HepG2 (cell line): ENCODE data around the gene P2RX5. TPM values are rescaled to one million over a fixed set of nuclear protein-coding genes. Genes with fewer than 3 reads are reported as not detected.

Experiments used
- ARNT2 ChIP-seq: sonication (generic); formaldehyde crosslinking; IDR thresholded peaks from 2 replicates; pipeline ENCODE4 v1.8.0; 2022; ENCODE audit warnings: mild to moderate bottlenecking, low read depth, missing genetic modification reagents, moderate library complexity
- CC2D1A ChIP-seq: sonication (generic); formaldehyde crosslinking; IDR thresholded peaks from 2 replicates; pipeline ENCODE4 v1.8.1; 2023; ENCODE audit warnings: mild to moderate bottlenecking, missing genetic modification reagents
- CHCHD3 ChIP-seq: sonication (generic); formaldehyde crosslinking; IDR thresholded peaks from 2 replicates; pipeline ENCODE4 v1.8.0; 2022; ENCODE audit warnings: mild to moderate bottlenecking, missing genetic modification reagents, moderate library complexity
- GATAD2A ChIP-seq: IDR thresholded peaks from 2 replicates; pipeline ENCODE4 v1.6.1; 2016
- KDM1A ChIP-seq: IDR thresholded peaks from 2 replicates; pipeline ENCODE4 v1.6.1; 2016; ENCODE audit warnings: missing compliant biosample characterization
- KLF9 ChIP-seq: IDR thresholded peaks from 2 replicates; pipeline ENCODE4 v1.6.1; 2016; ENCODE audit warnings: low read depth
- MAFF ChIP-seq: IDR thresholded peaks from 2 replicates; pipeline ENCODE4 v1.6.1; 2011; ENCODE audit warnings: low read depth, low read length, improper control_type of control experiment
- SAP130 ChIP-seq: IDR thresholded peaks from 2 replicates; pipeline ENCODE4 v1.6.1; 2016; ENCODE audit warnings: low read depth
- SOX6 ChIP-seq, 2 experiments: fragments of 450-650 bp in 1 of 2; sonication (generic) in 1 of 2; formaldehyde crosslinking in 1 of 2; IDR thresholded peaks; 2 replicates each; pipeline versions ENCODE4 v1.4.0 to v1.6.1; 2017 to 2020; ENCODE audit warnings: antibody characterized with exemption in 1 of 2, mild to moderate bottlenecking in 1 of 2, missing genetic modification reagents in 1 of 2
- TOE1 ChIP-seq: sonication (generic); formaldehyde crosslinking; IDR thresholded peaks from 2 replicates; pipeline ENCODE4 v1.4.0; 2020; ENCODE audit warnings: mild to moderate bottlenecking, missing genetic modification reagents
- TOPORS ChIP-seq: sonication (generic); formaldehyde crosslinking; IDR thresholded peaks from 2 replicates; pipeline ENCODE4 v1.8.0; 2023; ENCODE audit warnings: mild to moderate bottlenecking, missing genetic modification reagents
- ZBTB20 ChIP-seq: sonication (generic); formaldehyde crosslinking; IDR thresholded peaks from 2 replicates; pipeline ENCODE4 v1.8.1; 2023; ENCODE audit warnings: missing genetic modification reagents, low read depth, mild to moderate bottlenecking, borderline replicate concordance
- ZFP1 ChIP-seq: IDR thresholded peaks from 2 replicates; pipeline ENCODE4 v1.6.1; 2016
- ZNF282 ChIP-seq: fragments of 450-650 bp; IDR thresholded peaks from 2 replicates; pipeline ENCODE4 v1.6.1; 2018; ENCODE audit not compliant: partially characterized antibody
- ZNF431 ChIP-seq: sonication (generic); formaldehyde crosslinking; IDR thresholded peaks from 2 replicates; pipeline ENCODE4 v1.9.0; 2022; ENCODE audit warnings: missing genetic modification reagents, low read depth, mild to moderate bottlenecking, borderline replicate concordance
- ZNF441 ChIP-seq: sonication (generic); formaldehyde crosslinking; IDR thresholded peaks from 2 replicates; pipeline ENCODE4 v1.7.0; 2021; ENCODE audit warnings: missing genetic modification reagents, borderline replicate concordance
- ZNF501 ChIP-seq: sonication (generic); formaldehyde crosslinking; IDR thresholded peaks from 2 replicates; pipeline ENCODE4 v1.5.1; 2020; ENCODE audit warnings: mild to moderate bottlenecking, moderate library complexity, missing genetic modification reagents
- ZNF589 ChIP-seq: sonication (generic); formaldehyde crosslinking; conservative IDR thresholded peaks from 2 replicates; pipeline ENCODE4 v1.8.0; 2022; ENCODE audit warnings: mild to moderate bottlenecking, moderate library complexity, missing genetic modification reagents
- ZNF672 ChIP-seq: sonication (generic); formaldehyde crosslinking; IDR thresholded peaks from 2 replicates; pipeline ENCODE4 v1.8.1; 2022; ENCODE audit warnings: missing genetic modification reagents
- ZNF775 ChIP-seq: sonication (generic); formaldehyde crosslinking; IDR thresholded peaks from 2 replicates; pipeline ENCODE4 v1.4.0; 2020; ENCODE audit warnings: missing genetic modification reagents, mild to moderate bottlenecking, moderate library complexity, borderline replicate concordance
- polyA plus RNA-seq, 8 experiments: library from polyadenylated mRNA; depleted of rRNA in 3 of 8; stranded (reverse) in 7 of 8; unstranded in 1 of 8; fragments of >200 nt; fragmentation: Illumina TruSeq in 4 of 8; extraction: Trizol in 4 of 8; gene quantifications; 2 replicates each; pipeline versions ENCODE4 v1.2.1 to v1.2.3, GENCODE V29; 2011 to 2016; ENCODE audit warnings: low read depth in 4 of 8, missing spikeins in 1 of 8, mixed read lengths in 1 of 8; ENCODE audit not compliant: insufficient read depth in 1 of 8
- total RNA-seq, 5 experiments: library from RNA; depleted of rRNA; stranded (reverse); fragments of >200 nt; fragmentation: Illumina TruSeq; extraction: Trizol; gene quantifications; 2 replicates each; pipeline ENCODE4 v1.2.3, GENCODE V29; 2016; ENCODE audit warnings: low read depth in 1 of 5
- TF ChIP-seq, protein P1 (sequence below): IDR thresholded peaks from 2 replicates; pipeline ENCODE4 v1.6.1; 2016; ENCODE audit warnings: missing compliant biosample characterization, missing genetic modification reagents, borderline replicate concordance
- TF ChIP-seq, protein P2 (sequence below): sonication (generic); formaldehyde crosslinking; IDR thresholded peaks from 2 replicates; pipeline ENCODE4; 2020; ENCODE audit warnings: missing genetic modification reagents, mild to moderate bottlenecking, borderline replicate concordance
- TF ChIP-seq, protein P3 (sequence below): sonication (generic); formaldehyde crosslinking; IDR thresholded peaks from 2 replicates; pipeline ENCODE4 v1.4.0; 2020; ENCODE audit warnings: missing genetic modification reagents, low read depth, mild to moderate bottlenecking, borderline replicate concordance
- TF ChIP-seq, protein P4 (sequence below): sonication (generic); formaldehyde crosslinking; IDR thresholded peaks from 2 replicates; pipeline ENCODE4 v1.4.0; 2020; ENCODE audit warnings: missing genetic modification reagents

Gene P2RX5
- total and polyA plus RNA-seq, 2 of the 13 experiments (the other 11 are each of a cell fraction or from before 2014, with no cell fraction given) = 0.95 to 1.7 TPM

DNA sequence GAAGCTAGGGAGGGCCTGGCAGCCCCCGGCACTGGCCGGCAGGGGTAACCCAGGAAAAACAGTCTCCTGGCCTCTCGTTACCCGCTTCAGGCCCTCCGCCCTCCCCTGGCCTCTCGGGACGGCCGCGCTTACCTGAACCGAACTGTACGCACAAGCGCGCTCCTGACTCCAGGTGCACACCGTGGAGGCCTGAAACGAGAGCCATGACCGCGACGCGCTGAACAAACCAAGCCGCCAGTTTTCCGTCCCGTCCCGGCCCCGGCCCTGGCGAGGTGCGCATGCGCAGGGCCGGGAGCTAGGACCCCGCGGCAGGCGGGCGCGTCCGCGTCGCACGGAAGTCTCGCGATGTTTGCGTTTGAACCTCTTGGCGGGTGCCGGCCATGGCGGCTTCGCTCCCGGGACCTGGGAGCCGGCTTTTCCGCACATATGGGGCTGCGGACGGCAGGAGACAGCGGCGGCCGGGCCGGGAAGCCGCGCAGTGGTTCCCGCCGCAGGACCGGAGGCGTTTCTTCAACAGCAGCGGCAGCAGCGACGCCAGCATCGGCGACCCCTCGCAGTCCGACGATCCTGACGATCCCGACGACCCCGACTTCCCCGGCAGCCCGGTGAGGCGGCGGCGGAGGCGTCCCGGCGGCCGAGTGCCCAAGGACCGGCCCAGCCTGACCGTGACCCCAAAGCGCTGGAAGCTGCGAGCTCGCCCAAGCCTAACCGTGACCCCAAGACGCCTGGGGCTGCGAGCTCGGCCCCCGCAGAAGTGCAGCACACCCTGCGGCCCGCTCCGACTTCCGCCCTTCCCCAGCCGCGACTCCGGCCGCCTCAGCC is 27.8 kb upstream of the P2RX5 start, which contains the start of gene HASPIN (continued):
- TF ChIP-seq, protein P1, sequence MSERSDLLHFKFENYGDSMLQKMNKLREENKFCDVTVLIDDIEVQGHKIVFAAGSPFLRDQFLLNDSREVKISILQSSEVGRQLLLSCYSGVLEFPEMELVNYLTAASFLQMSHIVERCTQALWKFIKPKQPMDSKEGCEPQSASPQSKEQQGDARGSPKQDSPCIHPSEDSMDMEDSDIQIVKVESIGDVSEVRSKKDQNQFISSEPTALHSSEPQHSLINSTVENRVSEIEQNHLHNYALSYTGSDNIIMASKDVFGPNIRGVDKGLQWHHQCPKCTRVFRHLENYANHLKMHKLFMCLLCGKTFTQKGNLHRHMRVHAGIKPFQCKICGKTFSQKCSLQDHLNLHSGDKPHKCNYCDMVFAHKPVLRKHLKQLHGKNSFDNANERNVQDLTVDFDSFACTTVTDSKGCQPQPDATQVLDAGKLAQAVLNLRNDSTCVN = peak; percentile 72
- 0 out of 2 replicates have a peak, but pooled peaks have one; percentile 70 for TF ChIP-seq ZNF672 (CRISPR knock-in tag)
- TF ChIP-seq SAP130 (CRISPR knock-in tag) = peak; percentile 98
- peak; percentile 41; the same call in 1 of the 2 replicates for TF ChIP-seq KLF9 (CRISPR knock-in tag)
- TF ChIP-seq, protein P2, sequence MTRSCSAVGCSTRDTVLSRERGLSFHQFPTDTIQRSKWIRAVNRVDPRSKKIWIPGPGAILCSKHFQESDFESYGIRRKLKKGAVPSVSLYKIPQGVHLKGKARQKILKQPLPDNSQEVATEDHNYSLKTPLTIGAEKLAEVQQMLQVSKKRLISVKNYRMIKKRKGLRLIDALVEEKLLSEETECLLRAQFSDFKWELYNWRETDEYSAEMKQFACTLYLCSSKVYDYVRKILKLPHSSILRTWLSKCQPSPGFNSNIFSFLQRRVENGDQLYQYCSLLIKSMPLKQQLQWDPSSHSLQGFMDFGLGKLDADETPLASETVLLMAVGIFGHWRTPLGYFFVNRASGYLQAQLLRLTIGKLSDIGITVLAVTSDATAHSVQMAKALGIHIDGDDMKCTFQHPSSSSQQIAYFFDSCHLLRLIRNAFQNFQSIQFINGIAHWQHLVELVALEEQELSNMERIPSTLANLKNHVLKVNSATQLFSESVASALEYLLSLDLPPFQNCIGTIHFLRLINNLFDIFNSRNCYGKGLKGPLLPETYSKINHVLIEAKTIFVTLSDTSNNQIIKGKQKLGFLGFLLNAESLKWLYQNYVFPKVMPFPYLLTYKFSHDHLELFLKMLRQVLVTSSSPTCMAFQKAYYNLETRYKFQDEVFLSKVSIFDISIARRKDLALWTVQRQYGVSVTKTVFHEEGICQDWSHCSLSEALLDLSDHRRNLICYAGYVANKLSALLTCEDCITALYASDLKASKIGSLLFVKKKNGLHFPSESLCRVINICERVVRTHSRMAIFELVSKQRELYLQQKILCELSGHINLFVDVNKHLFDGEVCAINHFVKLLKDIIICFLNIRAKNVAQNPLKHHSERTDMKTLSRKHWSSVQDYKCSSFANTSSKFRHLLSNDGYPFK (CRISPR knock-in tag) = peak; percentile 79; the same call in 1 of the 2 replicates
- TF ChIP-seq CHCHD3 (CRISPR knock-in tag) = peak; percentile 96
- TF ChIP-seq MAFF = no peak
- peak; percentile 100 for TF ChIP-seq ARNT2
- TF ChIP-seq ZBTB20 (CRISPR knock-in tag) = peak; percentile 22; the same call in 1 of the 2 replicates
- no peak for TF ChIP-seq CC2D1A (CRISPR knock-in tag)
- TF ChIP-seq ZFP1 = 0 out of 2 replicates have a peak, but pooled peaks have one; percentile 40
- TF ChIP-seq TOE1 (CRISPR knock-in tag) = no peak
- 0 out of 2 replicates have a peak, but pooled peaks have one; percentile 60 for TF ChIP-seq ZNF775 (CRISPR knock-in tag)
- no peak for TF ChIP-seq ZNF431 (CRISPR knock-in tag)
- peak; percentile 94 for TF ChIP-seq TOPORS (CRISPR knock-in tag)
- peak; percentile 85; the same call in 1 of the 2 replicates for TF ChIP-seq ZNF589 (CRISPR knock-in tag)
- TF ChIP-seq, protein P3, sequence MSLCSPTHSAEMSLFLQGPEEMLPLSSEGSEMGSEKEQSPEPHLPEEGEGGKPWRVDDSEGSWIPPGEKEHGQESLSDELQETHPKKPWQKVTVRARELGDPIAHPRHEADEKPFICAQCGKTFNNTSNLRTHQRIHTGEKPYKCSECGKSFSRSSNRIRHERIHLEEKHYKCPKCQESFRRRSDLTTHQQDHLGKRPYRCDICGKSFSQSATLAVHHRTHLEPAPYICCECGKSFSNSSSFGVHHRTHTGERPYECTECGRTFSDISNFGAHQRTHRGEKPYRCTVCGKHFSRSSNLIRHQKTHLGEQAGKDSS (CRISPR knock-in tag) = peak; percentile 86; the same call in 1 of the 2 replicates
- TF ChIP-seq ZNF501 (CRISPR knock-in tag) = peak; percentile 83
- no peak for TF ChIP-seq KDM1A
- TF ChIP-seq GATAD2A = peak; percentile 43; the same call in 1 of the 2 replicates
- no peak for TF ChIP-seq ZNF282
- TF ChIP-seq ZNF441 = peak; percentile 82; the same call in 1 of the 2 replicates
- TF ChIP-seq SOX6 (IDR thresholded peaks at IDR 0.05) = no peak
- peak; percentile 79 for TF ChIP-seq SOX6 (CRISPR knock-in tag; IDR thresholded peaks at IDR 0.05)
- TF ChIP-seq, protein P4, sequence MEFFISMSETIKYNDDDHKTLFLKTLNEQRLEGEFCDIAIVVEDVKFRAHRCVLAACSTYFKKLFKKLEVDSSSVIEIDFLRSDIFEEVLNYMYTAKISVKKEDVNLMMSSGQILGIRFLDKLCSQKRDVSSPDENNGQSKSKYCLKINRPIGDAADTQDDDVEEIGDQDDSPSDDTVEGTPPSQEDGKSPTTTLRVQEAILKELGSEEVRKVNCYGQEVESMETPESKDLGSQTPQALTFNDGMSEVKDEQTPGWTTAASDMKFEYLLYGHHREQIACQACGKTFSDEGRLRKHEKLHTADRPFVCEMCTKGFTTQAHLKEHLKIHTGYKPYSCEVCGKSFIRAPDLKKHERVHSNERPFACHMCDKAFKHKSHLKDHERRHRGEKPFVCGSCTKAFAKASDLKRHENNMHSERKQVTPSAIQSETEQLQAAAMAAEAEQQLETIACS = peak; percentile 78
